ENCODE measurements around the gene ZCCHC9.

DNA sequence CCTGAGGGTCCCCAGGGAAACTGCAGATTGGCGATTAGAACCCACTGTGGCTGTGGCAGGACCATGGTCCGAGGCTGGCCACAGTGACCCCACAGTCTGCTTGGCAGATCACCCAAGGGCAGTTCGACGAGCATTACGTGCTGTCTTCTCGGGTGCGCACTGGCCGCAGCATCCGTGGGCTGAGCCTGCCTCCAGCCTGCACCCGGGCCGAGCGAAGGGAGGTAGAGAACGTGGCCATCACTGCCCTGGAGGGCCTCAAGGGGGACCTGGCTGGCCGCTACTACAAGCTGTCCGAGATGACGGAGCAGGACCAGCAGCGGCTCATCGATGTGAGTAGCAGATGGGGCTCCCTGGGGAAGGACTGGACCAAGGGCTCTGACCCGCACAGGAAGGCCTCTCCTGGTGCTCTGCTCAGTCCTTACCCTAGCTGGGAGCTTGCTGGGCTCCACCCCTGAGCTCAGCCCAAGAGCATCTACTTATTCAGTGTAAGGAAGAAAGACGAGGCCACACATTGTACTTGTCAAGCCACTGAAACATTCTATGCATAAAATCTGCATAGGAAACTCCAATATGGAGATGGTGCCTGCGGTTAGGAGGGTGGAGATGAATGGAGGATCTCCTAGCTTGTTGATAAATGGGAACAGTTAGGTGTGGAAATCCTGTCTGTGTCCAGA, 46.4 kb upstream of the ZCCHC9 start:
- TF ChIP-seq CTCF (IDR thresholded peaks at IDR 0.05), result no peak
- TF ChIP-seq POLR2A (IDR thresholded peaks at IDR 0.05), result no peak
- no peak for TF ChIP-seq POLR2AphosphoS5 (IDR thresholded peaks at IDR 0.05)

All from prostate gland (tissue), 2 donors.